ENCODE data around the gene TKT.

TKT gene

GRCh38 chr3:53198256-53198977 lies 57.4 kb downstream of the TKT start:
- no peak for DNase-seq (ENCODE audit: low spot score)

DNA sequence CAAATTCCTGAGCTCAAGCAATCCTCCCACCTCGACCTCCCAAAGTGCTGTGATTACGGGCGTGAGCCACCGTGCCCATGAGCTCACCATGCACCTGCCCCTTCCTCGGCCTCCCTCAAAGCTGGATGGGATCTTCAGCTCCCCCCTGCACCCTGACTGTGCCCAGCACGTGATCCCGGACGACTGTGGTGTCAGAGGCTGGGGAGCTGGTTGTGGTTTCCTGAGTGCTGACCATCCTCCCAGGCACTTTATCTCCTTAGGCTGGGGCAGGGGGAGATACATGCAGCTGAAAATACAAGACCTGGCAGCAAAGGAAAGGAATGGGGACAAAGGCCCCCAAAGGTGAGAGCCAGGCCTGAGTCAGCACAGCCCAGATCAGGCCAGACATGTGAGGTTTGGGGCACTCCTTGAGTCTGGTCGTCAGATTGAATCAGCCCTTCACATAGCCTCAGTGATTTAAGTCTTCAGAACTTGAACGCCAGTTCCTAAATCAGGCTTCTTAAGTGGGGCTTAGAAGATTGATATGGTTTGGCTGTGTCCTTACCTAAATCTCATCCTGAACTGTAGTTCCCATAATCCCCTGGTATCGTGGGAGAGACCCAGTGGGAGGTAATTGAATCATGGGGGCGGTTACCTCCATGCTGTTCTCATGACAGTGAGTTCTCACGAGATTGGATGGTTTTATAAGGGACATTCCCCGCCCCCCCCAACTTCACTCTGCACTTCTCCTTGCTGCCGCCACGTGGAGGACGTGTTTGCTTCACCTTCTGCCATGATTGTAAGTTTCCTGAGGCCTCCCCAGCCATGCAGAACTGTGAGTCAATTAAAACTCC lies 59.0 kb downstream of the TKT start:
- DNase-seq (ENCODE audit: low spot score): no peak

DNA sequence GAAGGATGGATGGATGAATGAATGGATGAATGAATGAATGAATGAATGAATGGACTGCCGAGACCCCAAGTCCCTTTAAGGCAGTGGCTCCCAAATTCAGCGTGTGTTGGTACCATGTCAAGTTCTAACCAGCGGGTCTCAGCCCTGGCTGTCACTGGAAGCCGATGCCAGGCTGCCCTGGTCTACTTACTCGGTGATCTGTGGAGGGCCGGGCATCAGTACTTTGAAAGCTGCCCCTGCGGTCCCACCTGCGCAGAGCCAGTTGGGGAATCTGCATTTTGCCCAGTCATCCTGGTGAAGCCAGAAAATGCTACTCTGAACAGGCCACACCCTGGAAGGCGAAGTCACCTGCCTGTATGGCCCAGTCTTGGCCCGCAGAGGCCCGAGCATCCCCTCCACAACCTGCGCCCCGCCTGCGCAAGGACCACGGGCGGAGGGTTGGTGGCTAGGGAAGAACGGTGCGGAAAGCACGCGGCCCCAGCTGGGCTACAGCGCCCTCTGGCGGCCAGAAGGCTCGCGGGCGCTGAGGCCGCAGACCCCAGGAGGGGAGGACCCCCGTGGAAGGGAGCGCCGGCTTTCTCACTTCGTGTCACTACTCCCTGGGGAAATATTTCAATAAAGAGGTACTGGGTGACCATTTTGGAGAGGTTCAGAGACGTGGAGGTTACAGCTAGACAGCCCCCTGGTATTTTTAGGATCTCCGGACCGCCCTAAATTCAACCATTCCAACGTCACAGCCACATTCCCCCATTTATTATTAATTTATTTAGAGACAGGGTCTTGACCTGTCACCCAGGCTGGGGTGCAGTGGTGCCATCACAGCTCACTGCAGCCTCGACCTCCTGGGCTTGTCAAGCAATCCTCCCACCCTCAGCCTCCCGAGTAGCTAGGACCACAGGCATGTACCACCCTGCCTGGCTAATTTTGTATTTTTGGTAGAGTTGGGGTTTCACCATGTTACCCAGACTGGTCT lies 59.9 kb downstream of the TKT start:
- DNase-seq (ENCODE audit: low spot score): peak; percentile 58

DNA sequence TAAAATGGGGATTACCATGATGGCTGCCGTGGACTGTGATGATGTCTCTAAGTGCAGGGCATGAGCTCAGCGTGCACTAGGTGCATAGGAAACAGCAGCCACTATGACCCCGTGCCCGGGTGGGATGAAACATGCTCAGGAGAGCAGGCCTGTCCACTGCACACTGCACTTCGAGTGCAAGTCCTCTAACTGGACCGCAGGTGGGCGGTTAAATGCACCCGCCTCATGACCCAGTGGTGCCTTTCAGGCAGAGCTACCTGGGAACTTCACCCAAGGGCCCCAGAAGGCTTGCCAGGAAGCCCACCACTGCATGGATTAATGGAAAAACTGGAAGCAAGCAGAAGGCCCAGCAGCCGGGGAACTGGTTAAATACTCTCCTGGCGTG lies 60.8 kb downstream of the TKT start:
- no peak for DNase-seq (ENCODE audit: low spot score)

DNA sequence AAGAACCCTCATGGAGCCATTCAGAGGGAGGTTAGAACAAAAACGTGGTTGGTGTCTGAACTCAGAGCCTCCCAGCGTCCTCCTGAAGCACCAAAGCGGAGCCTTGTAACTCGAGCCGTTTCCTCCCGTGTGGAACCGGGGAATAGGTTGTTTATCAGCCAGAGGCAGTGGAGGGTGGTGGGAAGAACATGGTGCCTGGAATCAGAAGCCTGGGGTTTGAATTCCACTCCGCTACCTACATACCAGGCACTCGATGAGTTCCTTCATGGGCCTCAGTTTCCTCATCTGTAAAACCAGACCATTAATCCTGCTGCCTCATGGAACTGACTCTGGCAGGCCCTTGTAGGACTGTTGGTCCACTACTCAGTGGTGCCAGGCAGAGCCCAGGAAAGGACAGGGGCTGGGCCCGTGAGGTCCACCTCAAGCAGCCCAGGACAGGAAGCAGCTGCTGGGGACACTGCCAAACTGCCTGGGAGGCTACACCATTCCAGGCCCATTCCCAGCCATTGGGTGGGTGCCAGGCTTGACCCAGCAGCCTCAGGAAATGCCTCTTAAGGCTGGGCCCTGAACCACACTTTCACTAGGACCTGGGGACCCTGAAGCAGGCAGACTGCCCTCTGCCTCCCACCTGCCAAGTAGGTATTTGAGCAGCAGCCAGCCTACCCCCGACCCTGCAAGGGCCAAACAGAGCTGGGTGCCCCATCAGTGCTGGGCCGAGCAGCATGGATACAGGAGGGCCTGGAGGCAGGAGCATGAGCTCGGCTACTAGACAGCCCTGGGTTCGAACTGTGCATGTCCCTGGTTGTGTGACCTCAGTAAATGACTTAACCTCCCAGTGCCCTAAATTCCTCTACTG lies 61.4 kb downstream of the TKT start:
- no peak for DNase-seq (ENCODE audit: low spot score)

DNA sequence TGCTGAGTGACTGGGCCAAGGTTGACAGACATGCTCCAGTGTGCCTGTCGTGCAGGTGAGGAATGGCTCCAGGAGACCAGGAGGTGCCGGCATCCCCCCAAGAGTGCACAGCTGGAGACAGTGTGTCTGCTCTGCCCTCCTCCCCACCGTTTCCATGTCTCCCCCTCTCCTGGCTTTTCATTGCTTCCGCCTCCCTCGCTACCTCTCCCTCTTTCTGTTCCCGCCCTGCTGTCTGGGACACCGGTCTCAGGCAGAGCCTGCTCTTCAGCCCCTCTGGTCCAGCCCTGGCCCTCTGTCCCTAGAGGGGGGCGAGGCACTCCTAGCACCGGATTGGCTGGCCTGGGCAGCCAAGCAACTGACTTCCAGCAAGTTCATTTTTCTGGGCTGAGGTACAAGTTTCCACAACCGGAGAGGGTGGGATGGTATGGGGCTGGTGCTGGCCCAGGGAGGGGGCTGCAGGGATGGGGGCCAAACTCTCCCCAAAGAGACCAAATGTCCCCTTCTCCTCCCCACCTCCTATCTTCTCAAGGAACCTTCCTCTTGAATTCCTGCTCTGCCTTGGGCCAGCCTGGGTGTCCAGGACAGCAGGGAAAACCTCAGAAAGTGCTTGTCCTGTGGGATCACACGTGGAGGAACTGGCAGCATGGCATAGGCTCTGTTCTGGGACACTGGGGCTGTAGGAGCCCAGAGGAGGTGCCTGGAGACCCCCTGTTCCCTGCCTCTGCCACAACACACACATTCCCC lies 62.2 kb downstream of the TKT start:
- no peak for DNase-seq (ENCODE audit: low spot score)

GRCh38 chr3:53192608-53193007 lies 63.2 kb downstream of the TKT start:
- no peak for DNase-seq (ENCODE audit: low spot score)

DNA sequence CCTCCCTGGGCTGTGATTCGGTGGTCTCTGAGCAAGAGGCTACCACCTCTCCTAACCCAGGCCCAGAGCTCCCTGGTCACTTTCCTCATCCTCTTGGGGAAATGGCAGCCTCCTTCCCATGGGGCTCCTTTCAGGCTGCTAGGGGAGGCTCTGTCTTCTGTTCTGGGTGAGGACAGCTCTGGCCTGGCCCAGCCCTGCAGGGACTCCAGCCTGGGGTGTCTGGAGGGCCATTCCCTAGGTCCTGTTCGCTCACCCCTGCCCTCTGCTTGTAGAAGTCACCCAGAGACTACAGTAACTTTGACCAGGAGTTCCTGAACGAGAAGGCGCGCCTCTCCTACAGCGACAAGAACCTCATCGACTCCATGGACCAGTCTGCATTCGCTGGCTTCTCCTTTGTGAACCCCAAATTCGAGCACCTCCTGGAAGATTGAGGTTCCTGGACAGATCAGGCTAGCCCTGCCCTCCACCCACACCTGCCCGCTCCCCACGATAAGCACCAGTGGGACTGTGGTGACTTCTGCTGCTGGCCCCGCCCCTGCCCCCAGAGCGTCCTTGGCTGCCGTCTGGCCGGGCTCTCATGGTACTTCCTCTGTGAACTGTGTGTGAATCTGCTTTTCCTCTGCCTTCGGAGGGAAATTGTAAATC lies 63.9 kb downstream of the TKT start:
- DNase-seq (ENCODE audit: low spot score): no peak

DNA sequence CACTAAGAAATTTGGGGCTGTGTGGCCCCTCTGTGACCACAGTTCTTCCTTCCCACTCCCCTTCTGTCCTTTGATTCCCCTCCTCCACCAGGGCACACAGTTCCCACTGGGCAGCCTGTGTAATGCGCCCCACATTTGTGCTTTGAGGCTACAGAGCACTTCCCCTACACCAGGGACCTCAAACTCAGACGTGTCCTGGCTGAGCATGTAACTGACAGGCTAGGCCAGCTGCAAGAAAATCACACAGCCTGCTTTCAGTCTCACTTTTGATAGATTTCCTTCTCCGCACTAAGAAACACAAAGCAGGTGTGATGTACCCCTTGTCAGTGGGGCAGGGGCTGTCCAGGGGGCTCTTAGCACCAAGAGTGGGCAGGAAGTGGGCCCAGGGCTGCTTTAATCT lies 65.2 kb downstream of the TKT start:
- no peak for DNase-seq (ENCODE audit: low spot score)

GRCh38 chr3:53189276-53189675 lies 66.5 kb downstream of the TKT start:
- DNase-seq (ENCODE audit: low spot score): no peak

DNA sequence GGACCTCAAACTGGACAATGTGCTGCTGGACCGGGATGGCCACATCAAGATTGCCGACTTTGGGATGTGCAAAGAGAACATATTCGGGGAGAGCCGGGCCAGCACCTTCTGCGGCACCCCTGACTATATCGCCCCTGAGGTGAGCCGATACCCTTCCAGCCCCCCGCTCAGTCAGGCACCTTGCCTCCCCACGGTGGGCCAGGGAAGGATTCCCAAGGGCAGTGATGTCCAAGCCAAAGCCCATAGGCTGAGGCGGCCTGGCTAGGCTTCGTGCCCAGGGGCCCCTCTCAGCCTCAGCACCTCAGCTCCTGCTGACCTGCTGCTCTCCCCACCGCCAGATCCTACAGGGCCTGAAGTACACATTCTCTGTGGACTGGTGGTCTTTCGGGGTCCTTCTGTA lies 67.1 kb downstream of the TKT start:
- no peak for DNase-seq (ENCODE audit: low spot score)

DNA sequence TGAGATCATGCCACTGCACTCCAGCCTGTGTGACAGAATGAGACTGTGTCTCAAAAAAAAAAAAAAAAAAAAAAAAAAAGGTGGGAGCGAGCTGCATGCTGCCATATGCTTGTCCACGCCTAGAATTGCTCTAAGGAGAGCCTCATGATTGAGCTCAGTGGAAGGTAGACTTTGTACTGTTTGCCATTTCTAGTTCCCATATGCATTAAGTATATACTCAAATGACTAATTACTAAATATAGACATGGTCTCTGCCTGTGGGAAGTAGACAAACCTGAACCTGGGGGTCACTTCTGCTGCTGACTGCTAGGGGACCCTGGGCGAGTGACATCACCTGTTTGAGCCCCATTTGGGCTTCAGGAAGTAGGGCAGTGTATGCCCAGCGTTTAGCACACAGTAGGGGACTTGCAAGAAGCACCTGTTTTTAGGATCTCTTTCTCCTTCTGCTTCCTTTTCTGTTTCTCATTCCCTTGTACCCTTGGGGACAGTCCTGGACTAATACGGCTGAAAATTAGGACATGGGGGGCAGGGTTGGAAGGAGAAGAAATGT lies 67.6 kb downstream of the TKT start:
- DNase-seq (ENCODE audit: low spot score): no peak

DNA sequence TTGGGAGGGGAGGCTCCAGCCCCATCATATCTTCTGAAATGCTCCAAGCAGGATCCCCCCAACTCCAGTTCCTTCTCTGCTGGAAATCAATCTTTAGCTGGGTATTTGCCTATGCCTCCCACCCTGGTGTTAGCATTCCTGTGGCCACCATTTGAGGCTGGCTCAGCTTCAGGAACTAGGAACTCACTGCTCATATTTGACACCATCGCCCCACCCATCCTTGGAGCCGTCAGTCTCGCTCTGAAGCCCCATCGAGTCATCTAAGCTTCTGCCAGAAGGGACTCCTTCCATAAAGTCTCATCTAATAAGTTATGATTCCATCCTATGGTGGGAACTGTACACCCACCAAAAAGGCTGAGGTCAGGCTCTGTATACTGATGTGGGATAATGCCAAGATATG lies 68.4 kb downstream of the TKT start:
- no peak for DNase-seq (ENCODE audit: low spot score)

DNA sequence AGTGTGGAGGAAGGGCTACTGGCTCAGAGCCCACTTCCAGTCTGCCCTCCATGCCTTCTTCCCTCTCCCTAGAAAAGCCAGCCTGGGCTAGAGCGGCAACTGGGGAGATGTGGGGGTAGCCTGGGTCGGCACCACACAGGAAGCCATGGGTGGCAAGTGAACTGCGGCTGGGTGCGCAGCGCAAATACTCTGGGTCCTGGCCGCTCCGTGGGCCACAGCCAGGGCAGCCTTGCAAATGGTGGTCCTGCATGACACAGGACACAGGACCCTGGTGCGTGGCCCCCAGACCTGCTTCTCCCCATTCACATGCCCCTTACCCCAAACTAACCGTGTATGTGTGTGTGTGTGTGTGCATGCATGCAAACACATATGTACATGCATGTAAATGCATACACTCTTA lies 69.1 kb downstream of the TKT start:
- no peak for DNase-seq (ENCODE audit: low spot score)

DNA sequence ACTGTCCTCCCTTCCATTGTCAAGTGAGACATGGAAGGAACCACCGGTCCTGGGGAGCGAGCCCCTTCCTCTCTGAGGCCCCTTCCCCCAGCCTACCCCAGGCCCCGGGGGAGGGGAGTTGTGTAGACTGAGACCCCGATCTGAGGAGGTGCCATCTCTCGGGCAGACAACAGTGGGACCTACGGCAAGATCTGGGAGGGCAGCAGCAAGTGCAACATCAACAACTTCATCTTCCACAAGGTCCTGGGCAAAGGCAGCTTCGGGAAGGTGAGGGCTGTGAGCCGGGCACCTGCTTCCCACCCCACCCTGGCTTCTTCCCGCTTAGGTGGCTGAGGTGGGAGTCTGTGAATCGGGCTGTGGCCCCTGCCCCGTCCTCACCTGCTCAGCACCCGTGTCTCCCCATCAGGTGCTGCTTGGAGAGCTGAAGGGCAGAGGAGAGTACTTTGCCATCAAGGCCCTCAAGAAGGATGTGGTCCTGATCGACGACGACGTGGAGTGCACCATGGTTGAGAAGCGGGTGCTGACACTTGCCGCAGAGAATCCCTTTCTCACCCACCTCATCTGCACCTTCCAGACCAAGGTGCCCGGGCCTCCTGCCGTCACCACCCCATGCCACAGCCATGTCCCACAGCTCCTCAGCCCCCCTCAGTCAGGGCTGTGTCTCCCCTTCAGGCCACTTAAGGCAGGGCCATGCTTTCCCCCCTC lies 69.9 kb downstream of the TKT start:
- DNase-seq (ENCODE audit: low spot score): no peak

GRCh38 chr3:53184701-53185100 lies 71.1 kb downstream of the TKT start:
- DNase-seq (ENCODE audit: low spot score): no peak

GRCh38 chr3:53183514-53183913 lies 72.3 kb downstream of the TKT start:
- DNase-seq (ENCODE audit: low spot score): no peak

DNA sequence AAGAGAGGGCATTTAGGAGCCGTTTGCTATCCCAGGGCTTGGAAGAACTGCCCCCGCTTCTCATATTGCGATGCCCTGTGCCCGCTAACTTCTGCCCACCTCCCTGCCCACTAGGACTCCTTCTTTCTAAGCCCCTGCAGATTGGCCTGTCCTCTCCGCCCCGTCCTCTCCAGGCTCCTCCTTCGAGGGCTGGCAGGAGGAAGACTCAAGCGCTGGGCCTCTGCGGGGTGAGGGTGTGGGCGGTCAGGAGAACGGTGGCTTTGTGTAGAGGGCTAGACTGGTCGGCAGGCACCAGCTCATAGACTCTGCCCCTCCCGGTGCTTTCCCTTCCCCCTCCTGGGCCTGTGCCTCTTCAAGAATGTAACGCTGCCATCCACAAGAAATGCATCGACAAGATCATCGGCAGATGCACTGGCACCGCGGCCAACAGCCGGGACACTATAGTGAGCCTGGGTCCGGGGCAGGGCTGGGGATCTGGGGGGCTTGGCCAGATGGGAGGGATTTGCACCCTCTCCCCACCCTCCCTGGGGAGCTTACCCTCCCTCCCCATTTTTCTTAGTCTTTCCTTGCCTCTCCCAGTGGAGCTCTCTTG lies 73.0 kb downstream of the TKT start:
- no peak for DNase-seq (ENCODE audit: low spot score)

DNA sequence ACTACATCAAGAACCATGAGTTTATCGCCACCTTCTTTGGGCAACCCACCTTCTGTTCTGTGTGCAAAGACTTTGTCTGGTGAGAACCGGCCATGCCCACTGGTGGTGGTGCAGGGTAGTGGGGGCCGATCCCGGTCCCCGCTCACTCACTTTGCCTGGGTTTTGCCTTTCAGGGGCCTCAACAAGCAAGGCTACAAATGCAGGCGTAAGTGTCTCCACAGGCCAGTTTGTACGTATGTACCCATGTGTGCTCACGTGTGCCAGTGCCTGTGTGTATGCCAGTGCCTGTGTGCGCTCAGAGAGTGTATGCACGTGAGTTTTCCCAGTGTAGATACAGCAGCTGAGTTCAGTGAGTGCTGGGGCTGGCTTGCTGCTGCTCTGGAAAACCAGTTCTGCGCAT lies 74.3 kb downstream of the TKT start:
- no peak for DNase-seq (ENCODE audit: low spot score)

Measured in hematopoietic multipotent progenitor cell treated with erythropoietin and hydrocortisone succinate and interleukin-3 and kit ligand, for 17 days (in vitro differentiated cells).